H9 (cell line): ENCODE results near the gene SPRR3. TPM values are rescaled to one million over a fixed set of nuclear protein-coding genes. Genes with fewer than 3 reads are reported as not detected.

Experiments used
- DNase-seq: peaks from one replicate; pipeline ENCODE4 v3.0.0-alpha.2; 2017
- H2AFZ ChIP-seq: one replicate; pipeline ENCODE4 v1.6.1; 2013; ENCODE audit warnings: mild to moderate bottlenecking, low read length, control low read depth, moderate library complexity
- H2AK5ac ChIP-seq: 2 replicates; pipeline ENCODE4 v1.6.1; 2013; ENCODE audit warnings: low read length, control low read depth, mixed read lengths; ENCODE audit not compliant: insufficient read length
- H2BK120ac ChIP-seq: one replicate; pipeline ENCODE4 v1.6.1; 2013; ENCODE audit warnings: low read depth, mild to moderate bottlenecking, low read length, control low read depth, inconsistent platforms; ENCODE audit not compliant: poor library complexity, severe bottlenecking
- H2BK12ac ChIP-seq: 2 replicates; pipeline ENCODE4 v1.6.1; 2013; ENCODE audit warnings: low read length, control low read depth, mixed read lengths, low read depth; ENCODE audit not compliant: insufficient read length
- H2BK15ac ChIP-seq: 2 replicates; pipeline ENCODE4 v1.6.1; 2013; ENCODE audit warnings: low read depth, low read length, control low read depth
- H2BK20ac ChIP-seq: one replicate; pipeline ENCODE4 v1.6.1; 2013; ENCODE audit warnings: low read depth, mild to moderate bottlenecking, low read length, control low read depth, inconsistent platforms; ENCODE audit not compliant: poor library complexity, severe bottlenecking
- H2BK5ac ChIP-seq: 2 replicates; pipeline ENCODE4 v1.6.1; 2013; ENCODE audit warnings: low read length, control low read depth, mixed read lengths; ENCODE audit not compliant: insufficient read length
- H3K14ac ChIP-seq: 2 replicates; pipeline ENCODE4 v1.6.1; 2013; ENCODE audit warnings: low read length, control low read depth; ENCODE audit not compliant: insufficient read depth
- H3K18ac ChIP-seq: 2 replicates; pipeline ENCODE4 v1.6.1; 2013; ENCODE audit warnings: low read depth, mild to moderate bottlenecking, mixed read lengths, low read length, control low read depth; ENCODE audit not compliant: insufficient read length
- H3K23ac ChIP-seq: 2 replicates; pipeline ENCODE4 v1.6.1; 2013; ENCODE audit warnings: low read length, control low read depth, mixed read lengths, low read depth; ENCODE audit not compliant: insufficient read length
- H3K23me2 ChIP-seq: 2 replicates; pipeline ENCODE4 v1.6.1; 2013; ENCODE audit warnings: low read depth, mild to moderate bottlenecking, mixed read lengths, low read length, control low read depth; ENCODE audit not compliant: insufficient read length, poor library complexity, severe bottlenecking
- H3K27ac ChIP-seq: 2 replicates; pipeline ENCODE4 v1.5.1; 2013; ENCODE audit warnings: low read length, control low read depth, mixed read lengths, low read depth; ENCODE audit not compliant: insufficient read length
- H3K27me3 ChIP-seq: 2 replicates; pipeline ENCODE4 v1.6.1; 2013; ENCODE audit warnings: low read length, control low read depth, inconsistent platforms; ENCODE audit not compliant: insufficient read depth
- H3K4ac ChIP-seq: 2 replicates; pipeline ENCODE4 v1.6.1; 2013; ENCODE audit warnings: low read depth, mild to moderate bottlenecking, control low read depth, inconsistent platforms, low read length, moderate library complexity
- H3K4me1 ChIP-seq: 2 replicates; pipeline ENCODE4 v1.6.1; 2013; ENCODE audit warnings: low read length, control low read depth, inconsistent platforms; ENCODE audit not compliant: insufficient read depth
- H3K4me2 ChIP-seq: 2 replicates; pipeline ENCODE4 v1.6.1; 2013; ENCODE audit warnings: low read length, control low read depth, mixed read lengths; ENCODE audit not compliant: insufficient read length, insufficient read depth
- H3K56ac ChIP-seq: 2 replicates; pipeline ENCODE4 v1.6.1; 2013; ENCODE audit warnings: low read depth, mild to moderate bottlenecking, mixed read lengths, low read length, control low read depth; ENCODE audit not compliant: insufficient read length
- H3K79me1 ChIP-seq: 2 replicates; pipeline ENCODE4 v1.6.1; 2013; ENCODE audit warnings: low read depth, mild to moderate bottlenecking, moderate library complexity, low read length, control low read depth, inconsistent platforms; ENCODE audit not compliant: insufficient read depth, poor library complexity, severe bottlenecking
- H3K79me2 ChIP-seq: 2 replicates; pipeline ENCODE4 v1.6.1; 2013; ENCODE audit warnings: low read length, control low read depth, inconsistent platforms; ENCODE audit not compliant: insufficient read depth
- H3K9ac ChIP-seq: 2 replicates; pipeline ENCODE4 v1.6.1; 2013; ENCODE audit warnings: low read length, control low read depth, mixed read lengths; ENCODE audit not compliant: insufficient read length; ENCODE audit errors: extremely low read depth
- H3K9me3 ChIP-seq: one replicate; pipeline ENCODE4 v1.6.1; 2013; ENCODE audit warnings: low read depth, low read length, inconsistent platforms; ENCODE audit not compliant: control insufficient read depth
- H3T11ph ChIP-seq: one replicate; pipeline ENCODE4 v1.6.1; 2013; ENCODE audit warnings: mild to moderate bottlenecking, low read length, control low read depth, inconsistent platforms
- H4K20me1 ChIP-seq: one replicate; pipeline ENCODE4 v1.6.1; 2013; ENCODE audit not compliant: control insufficient read depth, insufficient read length, insufficient read depth
- H4K5ac ChIP-seq: 2 replicates; pipeline ENCODE4 v1.6.1; 2013; ENCODE audit warnings: low read depth, mild to moderate bottlenecking, mixed read lengths, low read length, control low read depth; ENCODE audit not compliant: insufficient read length
- H4K8ac ChIP-seq: replicated peaks from 2 replicates; pipeline ENCODE4 v1.6.1; 2013; ENCODE audit warnings: low read length, control low read depth, mixed read lengths, low read depth; ENCODE audit not compliant: insufficient read length
- H4K91ac ChIP-seq: 2 replicates; pipeline ENCODE4 v1.6.1; 2013; ENCODE audit warnings: low read depth, mild to moderate bottlenecking, moderate library complexity, mixed read lengths, low read length, control low read depth; ENCODE audit not compliant: insufficient read length
- H3K27ac Mint-ChIP-seq, 3 experiments: 2 replicates in 2 of 3; 3 replicates in 1 of 3; pipeline ENCODE4 v1.8.0; 2020 to 2021; ENCODE audit warnings: mixed read lengths in 3 of 3, mild to moderate bottlenecking in 1 of 3, moderate library complexity in 1 of 3
- H3K27me3 Mint-ChIP-seq: 2 replicates; pipeline ENCODE4 v1.8.0; 2021; ENCODE audit warnings: low read depth, mild to moderate bottlenecking, moderate library complexity, mixed read lengths
- H3K36me3 Mint-ChIP-seq, 3 experiments: 2 replicates in 2 of 3; 3 replicates in 1 of 3; pipeline ENCODE4 v1.8.0; 2020 to 2021; ENCODE audit warnings: low read depth in 3 of 3, mixed read lengths in 3 of 3; ENCODE audit not compliant: insufficient read depth in 1 of 3
- H3K4me1 Mint-ChIP-seq, 2 experiments: 2 replicates each; pipeline ENCODE4 v1.8.0; 2020; ENCODE audit warnings: mixed read lengths in 2 of 2
- H3K4me3 Mint-ChIP-seq, 2 experiments: 2 replicates in 1 of 2; 3 replicates in 1 of 2; pipeline ENCODE4 v1.8.0; 2020 to 2021; ENCODE audit warnings: mild to moderate bottlenecking in 2 of 2, mixed read lengths in 2 of 2, moderate library complexity in 1 of 2
- H3K9me3 Mint-ChIP-seq, 2 experiments: 2 replicates in 1 of 2; 3 replicates in 1 of 2; pipeline ENCODE4 v1.8.0; 2020; ENCODE audit warnings: mild to moderate bottlenecking in 2 of 2, mixed read lengths in 2 of 2, moderate library complexity in 1 of 2
- CTCF ChIP-seq: fragments of 200-600 bp; sonication (generic); conservative IDR thresholded peaks from 3 replicates; pipeline ENCODE4 v1.8.0; 2021; ENCODE audit warnings: antibody characterized with exemption, mild to moderate bottlenecking
- WGBS: extraction: QIAGEN DNeasy Blood & Tissue Kit; methylation state at CpG from one replicate; pipeline ENCODE4 v1.1.7; 2013; ENCODE audit warnings: missing lambda C conversion rate, low lambda C conversion rate, mixed read lengths; ENCODE audit not compliant: insufficient read length; ENCODE audit errors: extremely low coverage; 5-methylcytosine and 5-hydroxymethylcytosine counted together
- total RNA-seq: library from RNA; stranded (reverse); gene quantifications from 2 replicates; pipeline ENCODE4 v1.2.1, GENCODE V29; 2021

Gene SPRR3
- total RNA-seq, 1 experiment from 2014 or later: not detected

- Histone ChIP-seq H3K4me1 (no peaks in the 10 kb centered on the region), H3K14ac (no peak overlapping the region; the same call in 1 of the 2 replicates), H3K18ac (no peak overlapping the region), H2BK12ac (no peak overlapping the region), H2AFZ (no peak overlapping the region), H3K23ac (no peak overlapping the region), H2BK15ac (no peak overlapping the region), H2AK5ac (no peak overlapping the region), H3K79me1 (no peaks in the 10 kb centered on the region), H3K27ac (no peak overlapping the region), H4K5ac (no peak overlapping the region), H2BK5ac (no peak overlapping the region), H4K20me1 (no peaks in the 10 kb centered on the region), H3K79me2 (no peaks in the 10 kb centered on the region), H4K91ac (no peak overlapping the region), H3K9me3 (no peaks in the 10 kb centered on the region), H3K9ac (no peak overlapping the region), H3K23me2 (no peaks in the 10 kb centered on the region), H4K8ac (no peak overlapping the region), H2BK20ac (no peak overlapping the region), H3T11ph (no peak overlapping the region), H3K4ac (no peak overlapping the region), H3K27me3 (no peaks in the 10 kb centered on the region), H2BK120ac (no peak overlapping the region), H3K56ac (no peak overlapping the region), H3K4me2 (no peak overlapping the region)
- Mint-ChIP-seq H3K36me3 (no peaks in the 10 kb centered on the region; a peak in 1 of 7 replicates), H3K27me3 (peaks cover 45% of the 10 kb centered on the region), H3K9me3 (peaks cover 3 to 14% of the 10 kb centered on the region in 2 experiments; a peak in 3 of 5 replicates), H3K4me3 (no peak overlapping the region), H3K27ac (peak overlapping the region in 1 of 3 experiments; percentile 17; a peak in 1 of 7 replicates), H3K4me1 (no peaks in the 10 kb centered on the region)
- no peak for TF ChIP-seq CTCF
- WGBS: no CpG with 5 or more reads among the region's 6 CpGs
- no peak for DNase-seq
These were observed 20.2 kb upstream of the SPRR3 start for GRCh38 chr1:152981146-152981871.
